Measurements from ENCODE around the gene ARID5A.

DNA sequence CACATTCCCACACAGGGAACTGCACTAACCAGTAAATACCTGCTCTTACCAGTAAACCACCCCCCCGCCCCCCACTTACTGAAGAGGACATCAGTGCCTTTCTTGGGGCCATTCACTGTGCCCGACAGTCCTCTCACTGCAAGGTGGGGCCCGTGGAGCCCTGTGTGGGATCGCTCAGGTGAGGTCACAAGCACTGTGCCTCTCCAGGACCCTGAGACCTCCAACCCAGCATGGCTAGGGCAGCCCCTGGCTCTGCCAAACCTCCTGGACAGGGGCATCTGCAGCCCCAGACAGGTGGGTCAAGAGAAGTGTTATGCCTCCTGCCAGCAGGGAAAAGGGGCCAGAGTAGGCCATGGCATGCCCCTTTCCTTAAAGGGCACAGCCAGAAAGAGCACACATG lies 24.7 kb upstream of the ARID5A start:
- TF ChIP-seq, protein P1, sequence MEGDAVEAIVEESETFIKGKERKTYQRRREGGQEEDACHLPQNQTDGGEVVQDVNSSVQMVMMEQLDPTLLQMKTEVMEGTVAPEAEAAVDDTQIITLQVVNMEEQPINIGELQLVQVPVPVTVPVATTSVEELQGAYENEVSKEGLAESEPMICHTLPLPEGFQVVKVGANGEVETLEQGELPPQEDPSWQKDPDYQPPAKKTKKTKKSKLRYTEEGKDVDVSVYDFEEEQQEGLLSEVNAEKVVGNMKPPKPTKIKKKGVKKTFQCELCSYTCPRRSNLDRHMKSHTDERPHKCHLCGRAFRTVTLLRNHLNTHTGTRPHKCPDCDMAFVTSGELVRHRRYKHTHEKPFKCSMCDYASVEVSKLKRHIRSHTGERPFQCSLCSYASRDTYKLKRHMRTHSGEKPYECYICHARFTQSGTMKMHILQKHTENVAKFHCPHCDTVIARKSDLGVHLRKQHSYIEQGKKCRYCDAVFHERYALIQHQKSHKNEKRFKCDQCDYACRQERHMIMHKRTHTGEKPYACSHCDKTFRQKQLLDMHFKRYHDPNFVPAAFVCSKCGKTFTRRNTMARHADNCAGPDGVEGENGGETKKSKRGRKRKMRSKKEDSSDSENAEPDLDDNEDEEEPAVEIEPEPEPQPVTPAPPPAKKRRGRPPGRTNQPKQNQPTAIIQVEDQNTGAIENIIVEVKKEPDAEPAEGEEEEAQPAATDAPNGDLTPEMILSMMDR (conservative IDR thresholded peaks at IDR 0.05): no peak
- TF ChIP-seq ZFX (IDR thresholded peaks at IDR 0.05): no peak

Data from C4-2B (cell line).